ENCODE data around the gene KIF1A.
"Not testable (repeated sequence)": the region's sequence is repeated elsewhere in the genome, so short reads cannot be mapped to it uniquely, and the experiment has no call there.

Gene KIF1A

DNA sequence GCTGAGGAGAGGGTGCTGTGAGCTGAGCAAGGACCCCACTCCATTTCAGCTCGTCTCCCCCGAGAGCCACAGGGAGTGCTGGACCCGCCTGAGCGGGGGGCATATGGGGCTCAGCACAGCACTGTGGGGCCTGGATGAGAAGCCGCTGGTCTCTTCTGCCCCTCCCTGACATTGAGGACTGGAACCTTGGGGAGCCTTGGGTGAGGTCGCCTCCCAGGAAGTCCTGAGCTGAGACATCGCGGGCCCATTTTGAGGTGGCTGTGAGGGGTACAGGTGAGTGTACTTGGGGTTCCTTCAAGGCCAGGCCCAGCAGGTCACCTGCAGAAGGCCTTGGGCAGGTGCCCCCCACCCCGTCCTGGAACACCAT lies 131.5 kb downstream of the KIF1A start:
- no peak for DNase-seq (ENCODE audit: extremely low read depth in 1 of 2, low read depth in 1 of 2)

DNA sequence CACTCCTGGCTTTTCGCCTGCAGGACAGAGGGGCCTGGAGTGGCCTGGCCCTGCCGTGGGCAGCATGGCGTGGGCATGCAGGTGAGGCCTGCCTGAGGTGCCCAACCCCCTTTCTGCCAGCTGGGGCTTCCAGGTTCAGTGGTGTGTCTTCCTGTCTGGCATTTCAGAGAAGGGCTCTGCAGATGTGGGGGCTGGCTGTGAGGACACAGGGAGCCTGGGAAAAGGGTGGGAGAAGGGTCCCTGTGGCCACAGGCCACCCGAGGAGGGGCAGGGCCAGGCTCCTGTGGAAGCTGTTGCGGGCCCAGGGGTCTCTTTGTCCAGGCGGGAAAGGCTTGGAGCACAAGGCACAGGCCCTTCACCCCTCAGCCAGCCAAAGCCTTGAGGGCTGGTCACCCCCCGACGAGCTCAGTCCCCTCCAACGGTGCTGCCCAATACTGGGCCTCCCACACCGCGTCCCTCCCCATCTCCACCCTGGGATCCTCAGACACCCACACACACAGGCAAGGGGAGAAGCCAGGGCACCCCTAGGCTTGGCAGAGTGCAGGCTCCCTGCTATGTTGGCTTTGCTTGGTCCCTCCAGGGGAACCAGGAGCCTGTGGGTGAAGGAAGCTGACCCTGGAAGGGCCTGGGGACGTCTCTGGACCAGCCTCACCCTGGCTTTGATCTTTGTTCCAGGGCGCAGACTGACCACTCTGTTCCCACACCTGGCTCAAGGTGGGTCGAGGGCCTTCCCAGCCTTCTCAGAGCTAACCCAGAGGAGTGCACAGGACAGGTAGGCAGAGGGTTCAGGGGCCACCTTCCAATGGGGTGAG lies 132.1 kb downstream of the KIF1A start:
- no peak for DNase-seq (ENCODE audit: extremely low read depth in 1 of 2, low read depth in 1 of 2)

DNA sequence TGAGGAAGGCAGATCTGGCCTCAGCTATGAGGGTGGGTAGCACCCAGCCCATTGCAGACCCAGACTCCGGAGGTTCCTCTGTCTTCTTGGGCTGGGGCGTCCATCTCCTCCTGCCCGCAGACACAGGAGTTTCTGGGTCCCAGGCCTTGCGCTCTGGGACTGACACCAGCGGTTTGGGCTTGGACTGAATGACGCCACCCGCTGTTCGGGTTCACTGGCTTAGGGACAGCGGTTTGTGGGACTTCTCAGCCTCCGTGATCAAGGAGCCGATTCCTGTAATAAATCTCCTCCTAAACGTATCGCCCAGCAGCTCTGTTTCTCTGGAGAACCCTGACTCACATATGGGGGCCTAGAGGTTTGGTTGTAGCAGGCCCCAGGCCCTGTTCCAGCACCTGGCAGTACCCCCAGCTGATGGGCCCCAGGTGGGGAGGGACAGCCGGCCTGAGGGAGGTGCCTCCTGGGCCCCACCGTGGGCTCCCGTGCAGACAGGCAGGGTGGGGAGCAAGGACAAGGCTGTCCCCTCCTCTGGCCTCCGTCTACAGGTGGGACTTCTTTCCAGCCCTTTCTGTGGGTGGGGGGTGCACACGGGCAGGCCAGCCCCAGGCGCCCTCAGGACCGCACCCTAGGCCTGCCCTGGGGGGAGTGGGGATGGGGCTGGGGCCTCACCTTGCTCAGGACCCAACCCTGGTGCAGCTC lies 132.8 kb downstream of the KIF1A start:
- no peak for DNase-seq (ENCODE audit: extremely low read depth in 1 of 2, low read depth in 1 of 2)

DNA sequence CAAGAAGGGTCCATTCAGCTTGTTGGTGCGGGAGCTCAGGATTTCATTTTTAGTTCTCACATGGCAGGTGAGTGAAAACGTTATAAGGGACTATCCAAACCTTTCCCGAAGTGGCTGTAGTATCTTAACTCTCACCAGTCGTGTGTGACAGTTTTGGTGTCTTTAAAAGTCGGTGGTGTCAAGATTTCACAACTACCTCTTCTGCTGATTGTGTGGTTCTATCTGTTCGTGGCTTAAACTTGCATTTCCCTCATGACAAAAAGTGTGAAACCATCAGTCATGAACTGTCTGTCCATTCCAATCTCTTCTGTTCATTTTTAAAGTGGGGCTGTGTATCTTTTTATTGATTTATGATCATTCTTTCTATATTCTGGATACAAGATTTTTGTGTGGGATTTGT lies 133.6 kb downstream of the KIF1A start:
- no peak for DNase-seq (ENCODE audit: extremely low read depth in 1 of 2, low read depth in 1 of 2)

DNA sequence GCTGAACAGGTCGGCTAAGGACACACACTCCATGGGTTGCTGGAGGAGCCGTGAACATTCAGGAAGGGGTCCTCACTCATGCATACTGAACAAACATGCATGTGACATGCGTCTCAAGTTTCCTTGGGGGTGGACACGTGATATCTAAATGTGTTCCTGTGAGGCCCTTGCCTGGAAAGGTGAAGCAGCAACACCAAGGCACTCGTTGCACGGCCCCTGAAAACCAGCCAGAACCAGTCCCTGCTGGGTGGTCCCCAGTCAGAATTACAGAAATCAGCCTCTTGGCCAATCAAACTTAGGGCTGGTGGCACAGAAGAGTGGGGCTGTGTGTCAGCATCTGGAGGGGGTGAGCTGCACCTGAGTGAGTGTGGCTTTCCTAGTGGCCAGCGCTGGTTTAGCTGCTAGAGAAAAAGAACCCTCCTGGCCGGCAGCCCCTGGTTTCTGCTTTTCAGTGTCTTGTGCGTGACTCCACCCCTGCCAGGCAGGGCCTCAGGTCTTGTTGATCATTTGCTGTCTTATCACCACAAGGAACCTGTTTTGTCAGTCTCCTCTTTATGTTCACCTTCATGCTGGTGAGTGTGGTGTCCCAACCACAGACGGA lies 134.1 kb downstream of the KIF1A start:
- DNase-seq (ENCODE audit: extremely low read depth in 1 of 2, low read depth in 1 of 2): no peak

DNA sequence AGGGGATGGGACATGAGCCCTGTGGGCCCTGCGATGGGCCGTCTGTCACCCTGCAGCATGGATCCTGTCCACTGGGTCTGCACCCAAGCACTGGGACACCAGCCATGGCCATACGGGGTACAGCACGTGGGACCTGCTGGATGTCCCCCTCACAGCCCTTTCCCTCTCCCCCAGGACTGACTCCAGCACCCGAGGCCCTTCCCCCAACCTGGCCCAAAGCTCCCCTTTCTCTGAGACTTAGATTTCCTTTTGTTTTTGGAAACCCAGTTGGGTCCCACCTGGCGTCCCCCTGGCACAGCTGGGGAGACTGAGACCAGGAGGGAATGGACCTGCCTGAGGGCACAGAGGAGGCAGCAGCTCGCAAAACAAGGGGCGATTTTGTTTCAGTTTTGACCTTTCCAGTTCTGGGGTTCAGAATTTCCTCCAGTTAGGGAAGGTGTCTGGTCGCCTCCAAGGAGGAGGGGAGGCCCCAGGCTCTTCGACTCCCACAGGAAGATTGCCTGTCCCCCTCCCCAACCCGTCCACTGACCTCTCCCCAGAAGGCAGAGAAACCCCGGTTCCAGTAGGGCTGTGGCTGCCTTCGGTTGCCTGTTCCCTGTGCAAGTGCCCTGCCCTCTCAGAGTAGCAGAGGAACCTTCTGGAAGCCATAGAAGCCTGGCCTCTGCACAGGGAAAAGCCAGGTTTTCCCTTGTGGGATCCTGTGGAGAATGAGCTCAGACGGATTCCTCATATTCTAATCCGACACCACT lies 135.9 kb downstream of the KIF1A start:
- not testable (repeated sequence) for DNase-seq (ENCODE audit: extremely low read depth in 1 of 2, low read depth in 1 of 2)

DNA sequence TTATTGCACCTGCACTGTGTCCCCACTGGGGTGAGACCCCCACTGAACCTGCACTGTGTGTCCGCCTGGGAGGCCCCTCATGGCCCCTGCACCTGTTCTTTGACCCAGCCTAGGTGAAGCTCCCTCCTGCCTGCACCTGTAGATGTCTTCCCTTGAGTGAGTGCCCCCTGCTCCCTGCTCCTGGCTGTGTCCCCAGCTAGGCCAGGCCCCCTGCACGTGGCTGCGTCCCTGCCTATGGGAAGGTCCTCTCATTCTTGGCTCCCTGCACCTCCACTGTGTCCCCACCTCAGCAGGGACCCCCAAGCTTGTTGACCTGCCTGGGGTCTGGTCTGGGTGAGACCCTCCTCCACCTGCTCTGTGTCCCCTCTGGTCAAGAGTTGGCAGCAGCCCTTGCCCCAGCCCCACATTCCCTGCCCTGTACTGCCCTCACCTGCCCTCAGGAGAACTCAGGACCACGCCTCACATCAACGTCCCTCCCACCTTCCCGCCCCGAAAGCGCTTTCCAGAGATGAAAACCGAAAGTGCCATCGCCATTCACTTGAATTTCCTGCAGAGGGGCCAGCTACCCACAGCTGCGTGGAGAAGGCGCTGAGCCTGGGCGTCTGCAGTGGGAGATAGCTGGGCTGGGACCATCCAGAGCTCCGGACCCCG lies 136.6 kb downstream of the KIF1A start:
- DNase-seq (ENCODE audit: extremely low read depth in 1 of 2, low read depth in 1 of 2): not testable (repeated sequence)

DNA sequence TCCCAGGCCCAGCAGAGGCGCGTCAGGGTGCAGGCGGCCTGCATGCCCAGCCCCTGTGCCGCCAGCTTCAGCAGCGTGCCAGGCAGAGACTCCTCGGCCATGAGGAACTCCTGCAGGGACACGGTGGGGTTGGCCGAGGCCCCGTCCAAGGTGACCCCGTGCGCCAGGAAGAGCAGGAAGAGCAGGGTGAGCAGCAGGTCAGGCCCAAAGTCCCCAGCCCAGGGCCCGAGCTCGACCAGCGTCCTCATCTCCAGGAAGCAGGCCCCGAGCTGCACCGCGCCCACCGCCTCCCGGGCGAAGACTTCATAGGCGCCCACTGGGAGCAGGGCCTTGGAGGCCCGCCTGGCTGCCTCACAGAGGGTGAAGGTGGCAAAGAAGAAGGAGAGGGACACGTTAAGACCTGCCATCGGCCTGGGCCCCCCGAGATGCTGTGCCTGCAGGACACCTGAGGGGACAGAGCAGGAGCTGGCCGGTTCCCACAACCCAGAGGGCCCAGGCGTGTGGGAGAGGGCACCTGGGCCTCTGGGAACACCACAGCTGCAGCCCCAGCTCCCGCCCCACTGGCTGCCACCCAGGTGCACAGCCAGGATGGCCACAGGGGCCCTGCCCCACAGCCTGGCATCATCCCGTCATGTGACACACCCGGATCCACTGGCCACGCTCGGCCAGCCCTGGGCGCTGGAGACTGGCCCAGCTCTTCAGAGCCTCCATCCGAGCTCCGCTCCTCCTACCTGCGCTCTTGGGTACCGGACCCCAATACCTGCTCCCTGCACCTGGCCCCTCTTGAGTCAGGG lies 137.4 kb downstream of the KIF1A start, which contains the start of gene AQP12B:
Gene AQP12B, minus strand, starts transcription at position 455 of the 794 bp plus-strand sequence. Its CDS starts 48 bp downstream, at position 407.
- DNase-seq (ENCODE audit: extremely low read depth in 1 of 2, low read depth in 1 of 2): not testable (repeated sequence)

DNA sequence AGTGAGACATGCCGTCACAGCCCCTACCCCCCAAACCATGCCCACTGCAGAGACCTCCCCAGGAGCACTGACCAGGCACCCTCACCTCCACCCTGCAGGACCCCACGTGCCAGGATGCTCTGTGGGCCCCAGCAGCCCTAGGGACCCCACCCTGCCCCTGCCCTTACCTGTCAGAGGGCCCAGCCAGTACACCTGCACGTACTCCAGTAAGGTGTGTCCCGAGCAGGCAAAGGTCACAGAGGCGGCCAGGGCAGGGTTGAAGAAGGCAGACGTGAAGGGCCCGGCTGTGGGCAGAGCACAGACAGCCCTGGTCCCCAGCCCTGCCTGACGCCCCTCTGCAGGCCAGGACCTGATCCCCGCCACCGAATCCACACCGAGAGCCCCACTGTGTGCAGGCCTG lies 139.8 kb downstream of the KIF1A start:
- not testable (repeated sequence) for DNase-seq (ENCODE audit: extremely low read depth in 1 of 2, low read depth in 1 of 2)

DNA sequence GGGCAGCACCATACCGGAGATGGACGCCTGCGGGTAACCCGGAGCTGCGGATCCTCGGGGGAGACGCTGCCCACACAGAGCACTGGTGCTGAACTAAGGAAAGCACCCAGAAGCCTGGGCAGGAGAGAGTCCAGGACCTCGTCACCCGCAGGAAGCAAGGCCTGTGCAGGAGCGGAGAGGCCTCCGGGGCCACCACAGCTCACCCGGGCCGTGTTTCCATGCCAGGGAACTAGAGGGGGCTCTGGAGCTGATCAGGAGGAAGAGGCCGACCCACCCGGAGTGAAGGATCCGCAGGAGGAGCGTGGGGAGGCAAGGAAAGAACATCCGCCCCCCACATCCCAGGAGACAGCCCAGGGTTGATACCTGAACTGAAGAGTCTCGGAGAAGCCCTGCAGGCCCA lies 141.1 kb downstream of the KIF1A start:
- DNase-seq (ENCODE audit: extremely low read depth in 1 of 2, low read depth in 1 of 2): not testable (repeated sequence)

DNA sequence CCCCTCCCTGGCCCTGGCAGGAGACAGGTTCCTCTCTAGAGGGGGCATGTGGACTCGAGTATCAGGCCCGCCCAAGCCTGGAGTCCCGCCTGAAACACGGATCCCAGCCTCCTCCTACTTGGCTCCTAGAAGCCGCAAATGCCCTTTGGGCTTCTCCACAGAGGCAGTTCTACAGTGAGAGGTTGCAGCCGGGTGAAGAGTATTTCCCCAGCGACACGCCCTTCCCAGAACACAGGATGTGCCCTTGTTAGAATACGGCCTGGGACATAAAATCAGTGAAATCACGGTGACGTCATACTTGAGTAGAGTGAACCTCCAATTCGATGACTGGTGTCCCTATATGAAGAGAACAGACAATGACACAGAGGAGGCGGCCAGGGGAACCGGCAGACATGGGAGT lies 142.0 kb downstream of the KIF1A start:
- DNase-seq (ENCODE audit: extremely low read depth in 1 of 2, low read depth in 1 of 2): not testable (repeated sequence)

DNA sequence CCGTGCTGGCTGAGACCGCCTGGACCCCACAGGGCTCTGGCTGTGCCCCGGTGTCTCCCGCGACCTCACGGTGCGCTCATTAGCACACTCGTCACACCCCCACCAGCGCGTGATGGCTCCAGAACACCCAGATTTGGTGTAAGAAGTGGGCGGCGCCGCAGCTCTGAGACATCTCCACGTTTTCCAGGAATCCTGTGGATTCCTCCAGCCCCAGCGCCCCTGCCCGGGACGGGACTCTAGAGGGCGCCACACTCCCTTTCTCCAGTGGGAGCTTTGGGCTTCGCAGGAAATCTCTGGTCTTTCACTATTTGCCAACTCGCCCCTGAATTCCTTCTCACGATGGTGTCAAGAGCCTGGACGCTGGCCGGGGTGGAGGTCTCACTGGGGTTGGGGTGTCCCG lies 144.7 kb downstream of the KIF1A start:
- DNase-seq (ENCODE audit: extremely low read depth in 1 of 2, low read depth in 1 of 2): not testable (repeated sequence)

DNA sequence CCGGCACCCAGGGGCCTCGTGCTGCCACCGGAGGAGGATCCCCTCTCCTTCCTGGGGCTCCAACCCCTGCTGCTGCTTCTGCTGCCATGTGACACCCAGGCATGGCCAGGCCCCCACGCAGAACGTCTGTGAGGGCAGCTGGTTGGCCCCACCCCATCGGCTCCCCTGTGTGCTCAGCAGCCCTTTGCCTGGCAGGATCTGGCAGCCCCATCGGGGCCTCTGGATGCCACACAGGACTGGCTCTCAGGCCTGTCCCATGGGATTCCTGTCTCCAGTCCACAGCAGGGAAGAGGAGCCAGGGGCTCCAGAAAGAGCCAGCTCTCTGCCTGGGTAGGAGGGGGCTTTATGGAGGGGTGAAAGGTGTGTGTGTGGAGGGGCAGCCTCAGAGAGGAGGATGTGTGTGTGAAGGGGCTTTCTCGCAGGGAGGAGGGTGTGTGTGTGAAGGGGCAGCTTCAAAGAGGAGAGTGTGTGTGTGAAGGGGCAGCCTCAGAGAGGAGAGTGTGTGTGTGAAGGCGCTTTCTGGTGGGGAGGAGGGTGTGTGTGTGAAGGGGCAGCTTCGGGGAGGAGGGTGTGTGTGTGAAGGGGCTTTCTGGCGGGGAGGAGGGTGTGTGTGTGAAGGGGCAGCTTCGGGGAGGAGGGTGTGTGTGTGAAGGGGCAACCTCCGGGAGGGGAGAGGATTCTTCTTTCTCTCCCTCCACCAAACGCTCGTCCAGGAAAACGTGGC lies 145.4 kb downstream of the KIF1A start:
- DNase-seq (ENCODE audit: extremely low read depth in 1 of 2, low read depth in 1 of 2): not testable (repeated sequence)

DNA sequence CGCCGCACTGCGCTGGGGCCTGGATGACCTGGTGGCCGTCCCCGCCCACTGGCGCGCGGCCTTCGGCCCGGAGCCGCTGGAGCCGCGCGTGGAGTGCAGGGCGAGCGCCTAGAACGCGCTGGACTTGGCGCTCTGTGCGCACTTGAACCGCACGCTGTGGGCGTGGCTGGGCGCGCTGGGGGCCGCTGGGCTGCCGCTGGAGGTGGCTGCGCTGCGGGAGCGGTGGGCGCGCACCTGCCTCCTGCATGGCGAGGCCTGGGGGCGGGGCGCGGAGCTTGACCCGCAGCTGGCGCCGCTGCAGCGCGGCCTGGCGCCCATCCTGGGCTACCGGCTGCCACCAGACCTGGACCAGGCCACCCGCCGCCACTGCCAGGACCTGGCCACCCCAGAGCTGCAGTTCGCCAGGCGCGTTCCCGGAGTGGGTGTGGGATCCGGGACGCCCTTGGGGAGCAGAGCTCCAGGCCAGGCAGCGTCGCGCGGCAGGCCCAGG lies 147.3 kb downstream of the KIF1A start:
- no peak for DNase-seq (ENCODE audit: extremely low read depth in 1 of 2, low read depth in 1 of 2)

DNA sequence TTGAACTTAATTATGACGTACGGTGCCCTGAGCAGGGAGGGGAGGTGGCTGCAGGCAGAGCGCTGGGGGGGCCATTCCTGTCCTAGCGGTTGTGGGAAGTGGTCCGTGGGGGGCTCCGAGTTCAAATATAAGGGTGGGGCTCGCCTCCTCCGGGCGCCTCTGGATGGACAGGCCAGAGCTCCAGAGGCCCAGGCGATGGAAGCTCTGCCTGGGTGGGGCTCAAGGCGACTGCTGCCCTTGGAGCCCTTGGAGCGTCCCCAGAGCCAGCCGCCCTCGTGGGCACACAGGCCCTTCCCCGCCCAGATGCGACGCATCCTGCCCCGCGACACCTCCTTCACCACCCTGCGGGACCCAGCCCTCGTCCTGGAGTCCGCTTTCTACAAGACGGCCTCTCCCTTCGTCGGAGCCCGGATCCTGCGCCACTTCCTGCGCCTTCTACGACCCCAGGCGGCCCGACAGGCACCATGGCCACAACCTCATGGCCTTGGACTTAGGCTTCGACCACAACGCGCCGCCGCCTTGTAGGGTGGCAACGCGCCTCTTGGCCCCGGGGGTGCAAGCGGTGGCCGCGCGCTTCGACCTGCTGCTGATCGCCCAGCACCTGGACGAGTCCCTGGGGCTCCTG lies 147.8 kb downstream of the KIF1A start:
- no peak for DNase-seq (ENCODE audit: extremely low read depth in 1 of 2, low read depth in 1 of 2)

DNA sequence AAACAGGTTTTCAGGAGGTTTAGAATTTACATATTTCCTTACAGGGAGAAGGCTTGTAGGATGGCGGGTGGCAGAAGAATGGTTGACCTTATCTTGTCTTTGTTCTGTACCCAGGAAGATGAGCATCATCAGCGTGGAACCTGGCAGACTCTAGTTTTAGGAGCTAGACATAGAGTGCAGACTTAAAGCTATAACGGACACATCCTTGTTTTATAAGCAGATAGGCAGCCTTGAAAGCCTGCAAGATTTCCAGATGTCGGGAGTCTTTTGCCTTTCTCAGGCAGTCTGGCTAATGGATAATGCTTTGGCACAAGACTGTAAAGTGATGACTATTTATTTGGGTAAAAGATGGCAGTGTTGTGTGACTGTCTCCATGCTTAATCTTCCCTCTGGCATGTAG lies 149.1 kb downstream of the KIF1A start:
- no peak for DNase-seq (ENCODE audit: extremely low read depth in 1 of 2, low read depth in 1 of 2)

DNA sequence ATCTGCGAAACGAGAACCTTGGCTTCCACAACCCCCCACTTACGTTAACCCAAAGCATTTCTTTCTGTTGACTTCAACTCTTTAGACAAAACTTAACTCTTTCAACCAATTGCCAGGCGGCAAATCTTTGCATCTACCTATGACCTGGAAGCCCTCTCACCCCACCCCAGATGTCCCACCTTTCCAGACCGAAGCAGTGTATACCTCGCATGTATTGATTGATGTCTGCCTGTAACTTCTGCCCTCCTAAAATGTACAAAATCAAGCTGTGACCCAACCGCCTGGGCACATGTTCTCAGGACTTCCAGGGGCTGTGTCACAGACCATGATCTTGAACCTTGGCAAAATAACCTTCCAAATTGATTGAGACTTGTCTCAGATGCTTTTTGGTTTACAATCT lies 149.6 kb downstream of the KIF1A start:
- no peak for DNase-seq (ENCODE audit: extremely low read depth in 1 of 2, low read depth in 1 of 2)

DNA sequence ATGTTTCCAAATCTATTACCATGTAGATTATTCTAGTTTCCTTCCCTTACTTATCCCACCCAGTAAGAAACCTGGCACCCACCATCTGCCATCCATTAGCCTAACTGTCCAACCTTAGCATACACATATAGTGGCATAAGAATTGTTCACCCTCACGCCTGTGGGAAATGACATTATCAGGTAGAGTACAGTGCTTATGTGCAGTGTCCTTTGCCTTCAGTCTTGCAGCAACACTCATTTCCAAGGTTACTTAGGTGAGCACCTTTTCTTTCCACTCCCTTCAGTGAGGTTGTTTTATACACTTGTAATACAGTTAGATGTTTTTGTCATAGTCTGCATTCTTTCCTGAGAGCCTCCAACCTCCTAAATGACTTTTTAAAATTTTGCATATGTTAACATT lies 155.4 kb downstream of the KIF1A start:
- no peak for DNase-seq (ENCODE audit: extremely low read depth in 1 of 2, low read depth in 1 of 2)

All from stimulated activated CD8-positive, alpha-beta memory T cell treated with anti-CD3 and anti-CD28 coated beads, Interleukin-7, amount 100 ng/mL, for 48 hours (primary cell).